Measurements from ENCODE around the gene STAT5B. TPM values are rescaled to one million over a fixed set of nuclear protein-coding genes. Genes with fewer than 3 reads are reported as not detected.

STAT5B gene
- total RNA-seq, 1 donor: 23.0 TPM

DNA sequence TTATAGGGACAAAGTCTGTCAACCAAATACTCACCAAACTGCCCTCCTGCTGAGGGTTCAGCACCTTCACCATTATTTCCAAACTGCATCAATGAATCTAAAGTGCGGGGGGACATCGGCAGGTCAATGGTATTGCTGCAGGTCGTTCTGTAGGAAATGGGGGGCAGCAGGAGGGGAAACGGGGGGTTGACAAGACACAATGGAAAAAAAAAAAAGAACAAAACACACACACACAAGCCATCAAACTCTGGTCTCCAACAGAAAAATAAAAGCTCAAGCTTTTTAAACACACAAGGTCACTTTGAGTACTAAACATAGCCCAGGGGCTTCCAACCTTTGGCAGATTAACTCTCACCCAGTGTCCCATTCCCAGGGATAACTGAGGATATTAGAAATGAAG is 40.6 kb upstream of the STAT5B start:
- TF ChIP-seq, protein P1, sequence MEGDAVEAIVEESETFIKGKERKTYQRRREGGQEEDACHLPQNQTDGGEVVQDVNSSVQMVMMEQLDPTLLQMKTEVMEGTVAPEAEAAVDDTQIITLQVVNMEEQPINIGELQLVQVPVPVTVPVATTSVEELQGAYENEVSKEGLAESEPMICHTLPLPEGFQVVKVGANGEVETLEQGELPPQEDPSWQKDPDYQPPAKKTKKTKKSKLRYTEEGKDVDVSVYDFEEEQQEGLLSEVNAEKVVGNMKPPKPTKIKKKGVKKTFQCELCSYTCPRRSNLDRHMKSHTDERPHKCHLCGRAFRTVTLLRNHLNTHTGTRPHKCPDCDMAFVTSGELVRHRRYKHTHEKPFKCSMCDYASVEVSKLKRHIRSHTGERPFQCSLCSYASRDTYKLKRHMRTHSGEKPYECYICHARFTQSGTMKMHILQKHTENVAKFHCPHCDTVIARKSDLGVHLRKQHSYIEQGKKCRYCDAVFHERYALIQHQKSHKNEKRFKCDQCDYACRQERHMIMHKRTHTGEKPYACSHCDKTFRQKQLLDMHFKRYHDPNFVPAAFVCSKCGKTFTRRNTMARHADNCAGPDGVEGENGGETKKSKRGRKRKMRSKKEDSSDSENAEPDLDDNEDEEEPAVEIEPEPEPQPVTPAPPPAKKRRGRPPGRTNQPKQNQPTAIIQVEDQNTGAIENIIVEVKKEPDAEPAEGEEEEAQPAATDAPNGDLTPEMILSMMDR (IDR thresholded peaks at IDR 0.05; ENCODE audit: insufficient read depth, low read length): no peak
- DNase-seq (ENCODE audit: low read depth): no peak
- H3K4me3 ChIP-seq (ENCODE audit: low read depth, low read length): no peak overlapping the region

DNA sequence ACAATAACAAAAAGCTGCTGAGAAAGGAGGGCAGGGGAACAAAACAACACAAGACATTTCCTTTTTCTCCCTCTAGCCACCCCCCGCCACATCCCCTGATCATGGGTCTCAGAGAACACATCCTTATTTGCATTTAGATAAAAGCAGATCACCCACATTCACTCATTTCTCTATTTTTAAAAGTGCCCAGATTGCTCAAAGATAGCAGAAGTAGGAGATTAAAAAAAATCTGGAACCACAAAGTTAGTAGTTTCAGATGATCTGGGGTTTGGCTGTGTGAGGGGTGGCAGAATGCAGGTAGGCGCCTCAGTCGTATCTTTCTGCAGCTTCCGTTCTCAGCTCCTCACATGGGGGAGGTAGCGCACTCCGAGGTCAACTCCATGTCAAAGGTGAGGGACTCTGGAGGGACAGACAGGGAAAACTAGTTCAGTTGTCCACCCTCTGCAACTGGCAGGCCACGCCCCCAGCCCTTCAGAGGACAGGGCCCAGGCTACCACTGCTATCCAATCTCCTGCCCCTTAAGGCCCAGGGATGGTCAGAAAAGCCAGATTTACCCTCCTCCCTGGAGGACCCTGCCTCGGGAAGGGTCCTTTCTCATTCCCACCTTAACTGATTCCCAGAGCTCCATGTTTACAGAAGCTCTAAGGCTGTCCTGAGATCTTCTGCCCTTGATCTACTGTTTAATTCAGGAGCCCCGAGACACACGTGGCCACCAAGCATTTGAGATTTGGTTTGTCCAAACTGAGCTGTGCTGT is 39.4 kb upstream of the STAT5B start:
- DNase-seq (ENCODE audit: low read depth): no peak
- TF ChIP-seq, protein P1 (IDR thresholded peaks at IDR 0.05; ENCODE audit: insufficient read depth, low read length): no peak
- H3K4me3 ChIP-seq (ENCODE audit: low read depth, low read length): no peak overlapping the region

DNA sequence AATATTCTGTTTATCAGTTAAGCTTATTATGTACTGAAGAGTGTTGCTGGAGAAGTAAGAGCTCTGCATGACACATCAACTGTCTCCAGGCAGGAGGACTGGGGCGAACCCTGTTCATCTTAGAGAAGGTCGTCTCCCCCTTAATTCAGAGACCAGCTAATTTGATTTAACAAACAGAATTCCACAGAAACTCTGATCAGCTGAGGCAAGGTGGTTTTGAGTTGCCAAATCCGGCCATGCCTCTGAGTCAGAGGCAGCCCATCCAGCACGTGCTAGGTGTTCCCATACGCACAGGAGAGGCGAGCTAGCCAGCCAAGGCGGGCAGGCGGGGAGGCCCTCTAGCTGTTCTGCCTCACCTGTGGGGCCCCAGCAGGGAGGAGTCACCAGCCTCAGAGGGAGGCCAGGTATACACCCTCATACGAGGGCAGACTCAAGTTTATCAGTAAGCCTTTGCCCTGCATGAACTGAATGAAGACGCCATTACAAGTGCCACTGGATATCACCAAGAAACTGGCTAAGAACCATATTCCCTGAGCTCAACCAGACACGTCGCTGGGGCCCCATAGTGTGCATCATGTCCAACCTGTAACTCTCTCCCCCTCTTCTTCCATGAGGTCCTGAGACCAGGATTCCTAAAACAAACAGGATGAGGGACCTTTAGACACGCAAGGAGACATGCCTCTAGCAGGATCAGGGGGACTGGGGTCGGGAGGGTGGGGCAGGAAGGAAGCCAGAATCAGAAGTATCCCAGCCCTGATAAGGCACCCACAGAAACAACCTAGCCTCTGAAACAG is 37.8 kb upstream of the STAT5B start:
- DNase-seq (ENCODE audit: low read depth): no peak
- TF ChIP-seq, protein P1 (IDR thresholded peaks at IDR 0.05; ENCODE audit: insufficient read depth, low read length): no peak
- no peak overlapping the region for H3K4me3 ChIP-seq (ENCODE audit: low read depth, low read length)

DNA sequence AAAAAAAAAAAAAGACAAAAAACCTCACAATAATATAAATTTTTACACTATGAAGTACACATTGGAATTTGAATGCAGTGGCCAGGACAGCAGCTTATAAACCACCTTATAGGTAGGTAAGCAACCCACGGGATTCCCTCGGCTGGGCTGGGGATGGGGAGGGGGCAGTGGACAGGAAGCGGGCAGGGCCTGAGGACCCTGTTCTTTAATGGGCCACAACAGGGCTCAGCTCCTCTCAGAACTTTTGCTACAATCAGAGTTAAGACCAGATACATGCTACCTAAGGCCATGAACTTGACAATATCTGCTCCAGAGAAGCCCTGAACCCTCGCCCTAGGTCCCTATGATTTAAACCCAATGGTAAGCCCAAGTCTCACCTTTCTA is 37.2 kb upstream of the STAT5B start:
- no peak overlapping the region for H3K4me3 ChIP-seq (ENCODE audit: low read depth, low read length)
- DNase-seq (ENCODE audit: low read depth): no peak
- TF ChIP-seq, protein P1 (IDR thresholded peaks at IDR 0.05; ENCODE audit: insufficient read depth, low read length): no peak

DNA sequence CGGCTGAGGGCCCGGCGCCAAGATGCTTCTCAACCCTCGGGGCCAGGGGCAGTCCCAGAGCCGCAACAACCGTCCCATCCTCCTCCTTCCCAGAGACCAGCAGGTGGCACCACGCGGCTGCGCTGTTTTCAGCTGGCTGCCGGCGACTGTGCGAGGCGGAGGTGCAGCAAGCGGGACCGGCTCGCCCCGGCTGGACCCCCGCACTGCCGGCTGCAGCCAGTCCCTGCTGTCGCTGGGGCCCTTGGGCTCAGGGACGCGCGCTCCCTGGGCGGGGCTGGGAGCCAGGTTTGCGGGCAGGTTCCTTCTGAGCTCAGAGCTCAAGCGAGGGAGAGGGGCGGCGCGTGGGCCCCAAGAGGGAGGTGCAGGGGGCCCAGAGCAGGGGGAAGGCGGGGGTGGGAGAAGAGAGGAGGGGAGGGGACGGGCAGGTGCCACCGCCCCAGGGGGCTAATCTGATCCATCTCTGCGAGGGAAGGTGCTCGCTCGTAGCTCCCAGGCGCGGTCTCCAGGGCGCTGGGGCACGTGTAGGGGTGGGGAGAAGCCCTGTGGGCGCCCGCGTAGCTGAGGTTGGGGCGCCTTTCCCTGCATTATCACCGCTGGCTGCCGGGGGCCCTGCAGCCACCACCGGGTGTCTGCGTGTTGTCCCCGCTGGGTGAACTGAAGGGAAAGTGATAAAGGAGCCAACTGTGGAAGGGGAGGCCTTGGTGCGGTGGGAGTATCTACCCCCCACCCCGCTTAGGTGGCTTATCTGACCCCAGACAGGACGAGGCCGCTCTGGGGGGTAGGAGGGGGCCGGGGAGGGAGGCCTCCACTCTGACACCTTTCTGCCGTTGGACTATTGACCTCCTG is 36.3 kb upstream of the STAT5B start:
- DNase-seq (ENCODE audit: low read depth): peak; percentile 73
- no peak overlapping the region for H3K4me3 ChIP-seq (ENCODE audit: low read depth, low read length)
- TF ChIP-seq, protein P1 (IDR thresholded peaks at IDR 0.05; ENCODE audit: insufficient read depth, low read length): peak; percentile 65

DNA sequence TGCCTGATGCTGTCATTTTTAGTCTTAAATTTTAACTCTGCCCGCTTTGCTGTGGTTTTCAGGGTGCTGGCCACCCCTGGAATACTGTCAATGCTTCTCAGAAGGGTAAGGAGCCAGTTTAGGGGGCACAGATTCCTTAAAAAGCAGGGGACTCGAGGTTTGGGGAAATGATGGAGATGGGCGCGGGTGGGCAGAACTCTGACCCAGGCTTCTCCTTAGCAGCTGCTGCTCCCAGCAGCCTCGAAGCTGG is 35.8 kb upstream of the STAT5B start:
- no peak for DNase-seq (ENCODE audit: low read depth)
- no peak overlapping the region for H3K4me3 ChIP-seq (ENCODE audit: low read depth, low read length)
- TF ChIP-seq, protein P1 (IDR thresholded peaks at IDR 0.05; ENCODE audit: insufficient read depth, low read length): no peak
